Measurements from ENCODE around the gene MGAT3.

GRCh38 chr22:39493759-39494158 lies 36.9 kb downstream of the MGAT3 start:
- TF ChIP-seq CTCF (conservative IDR thresholded peaks at IDR 0.05), result no peak
- no peak for TF ChIP-seq ZFX (IDR thresholded peaks at IDR 0.05)

Data from C4-2B (cell line).